Liver (tissue), 9 donors: ENCODE data around the gene ACKR2. TPM values are rescaled to one million over a fixed set of nuclear protein-coding genes. Genes with fewer than 3 reads are reported as not detected.

Source experiments
- DNase-seq: peaks from one replicate; pipeline ENCODE4 v3.0.0-alpha.2; 2017; ENCODE audit warnings: low spot score
- H3K27ac ChIP-seq, 2 donors: one replicate each; pipeline ENCODE4 v1.7.0; 2013; ENCODE audit warnings: inconsistent platforms in 2 of 2, low read length in 2 of 2, control low read depth in 1 of 2, low read depth in 1 of 2, mild to moderate bottlenecking in 1 of 2
- H3K27me3 ChIP-seq, 4 donors: one replicate each; pipeline versions ENCODE4 v1.6.1 to v1.7.0; 2013; ENCODE audit warnings: low read length in 3 of 4, inconsistent platforms in 1 of 4, mild to moderate bottlenecking in 1 of 4, moderate library complexity in 1 of 4; ENCODE audit not compliant: control insufficient read depth in 4 of 4, insufficient read depth in 4 of 4
- H3K36me3 ChIP-seq, 4 donors: one replicate each; pipeline versions ENCODE4 v1.6.1 to v1.7.0; 2013; ENCODE audit warnings: low read length in 3 of 4, mild to moderate bottlenecking in 3 of 4, low read depth in 1 of 4, moderate library complexity in 1 of 4; ENCODE audit not compliant: control insufficient read depth in 4 of 4, insufficient read depth in 3 of 4
- H3K4me1 ChIP-seq, 4 donors: one replicate each; pipeline versions ENCODE4 v1.6.1 to v1.7.0; 2013; ENCODE audit warnings: low read length in 3 of 4, mild to moderate bottlenecking in 3 of 4, moderate library complexity in 1 of 4; ENCODE audit not compliant: control insufficient read depth in 4 of 4, insufficient read depth in 4 of 4
- H3K4me3 ChIP-seq, 3 donors: one replicate each; pipeline versions ENCODE4 v1.6.1 to v1.7.0; 2013; ENCODE audit warnings: low read length in 3 of 3, control low read depth in 1 of 3, low read depth in 1 of 3, mild to moderate bottlenecking in 1 of 3
- H3K9ac ChIP-seq, 2 donors: one replicate each; pipeline ENCODE4 v1.7.0; 2013; ENCODE audit warnings: low read length in 2 of 2, mild to moderate bottlenecking in 2 of 2, moderate library complexity in 2 of 2, control low read depth in 1 of 2, low read depth in 1 of 2
- H3K9me3 ChIP-seq, 4 donors: one replicate each; pipeline versions ENCODE4 v1.6.1 to v1.7.0; 2013; ENCODE audit warnings: low read length in 3 of 4; ENCODE audit not compliant: control insufficient read depth in 4 of 4
- EGR1 ChIP-seq, 2 donors: IDR thresholded peaks; 2 replicates each; pipeline ENCODE4 v1.6.1; 2016 to 2018; ENCODE audit warnings: antibody characterized with exemption in 2 of 2, low read depth in 2 of 2
- FOXA1 ChIP-seq: IDR thresholded peaks from 2 replicates; pipeline ENCODE4 v1.6.1; 2016; ENCODE audit warnings: antibody characterized with exemption
- FOXA2 ChIP-seq: IDR thresholded peaks from 2 replicates; pipeline ENCODE4 v1.6.1; 2016; ENCODE audit warnings: antibody characterized with exemption
- GABPA ChIP-seq, 2 donors: IDR thresholded peaks in 1 of 2; conservative IDR thresholded peaks in 1 of 2; 2 replicates each; pipeline ENCODE4 v1.6.1; 2016; ENCODE audit warnings: antibody characterized with exemption in 2 of 2, mild to moderate bottlenecking in 1 of 2, moderate library complexity in 1 of 2
- HNF4A ChIP-seq, 2 donors: conservative IDR thresholded peaks; 2 replicates each; pipeline ENCODE4 v1.6.1; 2016; ENCODE audit warnings: antibody characterized with exemption in 2 of 2, mild to moderate bottlenecking in 2 of 2
- HNF4G ChIP-seq: IDR thresholded peaks from 2 replicates; pipeline ENCODE4 v1.6.1; 2016; ENCODE audit warnings: antibody characterized with exemption
- JUND ChIP-seq, 2 donors: IDR thresholded peaks; 2 replicates each; pipeline ENCODE4 v1.6.1; 2016; ENCODE audit warnings: antibody characterized with exemption in 2 of 2
- NR2F2 ChIP-seq: IDR thresholded peaks from 2 replicates; pipeline ENCODE4 v1.6.1; 2016; ENCODE audit warnings: antibody characterized with exemption
- RAD21 ChIP-seq, 2 donors: IDR thresholded peaks; 2 replicates each; pipeline ENCODE4 v1.6.1; 2016; ENCODE audit warnings: antibody characterized with exemption in 2 of 2, mild to moderate bottlenecking in 2 of 2
- RXRA ChIP-seq, 2 donors: IDR thresholded peaks; 2 replicates each; pipeline ENCODE4 v1.6.1; 2017 to 2018; ENCODE audit warnings: antibody characterized with exemption in 2 of 2, mild to moderate bottlenecking in 1 of 2
- SP1 ChIP-seq: IDR thresholded peaks from 2 replicates; pipeline ENCODE4 v1.6.1; 2018; ENCODE audit warnings: antibody characterized with exemption, mild to moderate bottlenecking
- TAF1 ChIP-seq: conservative IDR thresholded peaks from 2 replicates; pipeline ENCODE4 v1.6.1; 2016; ENCODE audit warnings: antibody characterized with exemption, mild to moderate bottlenecking
- YY1 ChIP-seq: IDR thresholded peaks from 2 replicates; pipeline ENCODE4 v1.6.1; 2016; ENCODE audit warnings: antibody characterized with exemption, mild to moderate bottlenecking
- WGBS: extraction: QIAGEN DNeasy Blood & Tissue Kit; methylation state at CpG from one replicate; pipeline ENCODE4 v1.1.7; 2013; 5-methylcytosine and 5-hydroxymethylcytosine counted together
- polyA plus RNA-seq, 2 donors: library from polyadenylated mRNA; stranded (reverse) in 1 of 2; unstranded in 1 of 2; fragments of 200-250 nt in 1 of 2; fragments of >200 nt in 1 of 2; fragmentation: Nextera tagmentation in 1 of 2; extraction: Ambion mirVana in 1 of 2; gene quantifications; one replicate each; pipeline versions ENCODE4 v1.2.1 to v1.2.3, GENCODE V29; 2013 to 2015
- total RNA-seq, 2 donors: library from RNA; depleted of rRNA; stranded (reverse); fragments of >200 nt; gene quantifications; one replicate each; pipeline ENCODE4 v1.2.3, GENCODE V29; 2014
- TF ChIP-seq, protein P1 (sequence below): fragments of 150-350 bp; IDR thresholded peaks from 2 replicates; pipeline ENCODE4 v1.5.1; 2017; ENCODE audit warnings: improper control_type of control experiment, low read depth, low read length; ENCODE audit not compliant: missing input control
- TF ChIP-seq, protein P2 (sequence below): IDR thresholded peaks from 2 replicates; pipeline ENCODE4 v1.6.1; 2016; ENCODE audit warnings: antibody characterized with exemption
- TF ChIP-seq, protein P3 (sequence below): IDR thresholded peaks from 2 replicates; pipeline ENCODE4 v1.6.1; 2016; ENCODE audit warnings: antibody characterized with exemption
- TF ChIP-seq, protein P4 (sequence below): IDR thresholded peaks from 2 replicates; pipeline ENCODE4 v1.6.1; 2016; ENCODE audit warnings: antibody characterized with exemption
- TF ChIP-seq, protein P5 (sequence below): IDR thresholded peaks from 2 replicates; pipeline ENCODE4 v1.6.1; 2016; ENCODE audit warnings: antibody characterized with exemption, mild to moderate bottlenecking
- donor health status: healthy.
- donor health status: healthy.
- donor health status: healthy.
- donor health status: healthy.
- donor health status: healthy.

Gene ACKR2
- total and polyA plus RNA-seq, 4 donors: 7.3 to 19.3 (median 10.8) TPM

DNA sequence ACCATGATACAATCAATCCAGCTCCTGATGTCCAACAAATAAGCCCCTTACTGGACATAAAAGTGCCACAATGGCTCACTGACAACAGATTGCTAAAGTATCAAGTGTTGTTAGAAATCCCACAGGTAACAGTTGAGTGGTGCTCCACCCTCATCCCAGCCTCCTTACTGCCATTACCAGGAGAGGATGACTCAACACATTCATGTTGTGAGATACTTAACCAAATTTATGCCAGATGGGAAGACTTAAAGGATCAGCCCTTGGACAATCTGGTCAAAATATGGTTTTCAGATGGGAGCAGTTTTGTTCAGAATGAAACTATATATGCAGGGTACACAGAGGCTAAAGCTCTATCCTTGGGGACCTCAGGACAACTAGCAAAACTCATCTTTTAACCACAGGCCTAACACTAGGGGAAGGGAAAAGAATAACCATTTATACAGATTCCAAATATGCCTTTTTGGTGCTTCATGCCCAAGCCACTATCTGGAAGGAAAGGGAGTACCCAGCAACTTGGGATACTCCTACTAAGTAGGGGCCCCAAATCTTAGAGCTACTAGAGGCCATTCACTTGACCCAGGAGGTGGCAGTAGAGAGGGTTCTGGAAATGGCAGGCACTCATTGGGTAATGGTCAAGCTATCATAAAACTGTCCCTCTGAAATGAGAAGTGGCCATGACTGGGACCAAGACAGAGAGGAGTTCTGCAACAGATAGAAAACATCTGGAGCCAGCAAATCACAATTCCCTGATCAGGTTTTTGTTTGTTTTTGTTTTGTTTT lies 89.8 kb downstream of the ACKR2 start:
- TF ChIP-seq TAF1: no peak
- TF ChIP-seq, protein P1, sequence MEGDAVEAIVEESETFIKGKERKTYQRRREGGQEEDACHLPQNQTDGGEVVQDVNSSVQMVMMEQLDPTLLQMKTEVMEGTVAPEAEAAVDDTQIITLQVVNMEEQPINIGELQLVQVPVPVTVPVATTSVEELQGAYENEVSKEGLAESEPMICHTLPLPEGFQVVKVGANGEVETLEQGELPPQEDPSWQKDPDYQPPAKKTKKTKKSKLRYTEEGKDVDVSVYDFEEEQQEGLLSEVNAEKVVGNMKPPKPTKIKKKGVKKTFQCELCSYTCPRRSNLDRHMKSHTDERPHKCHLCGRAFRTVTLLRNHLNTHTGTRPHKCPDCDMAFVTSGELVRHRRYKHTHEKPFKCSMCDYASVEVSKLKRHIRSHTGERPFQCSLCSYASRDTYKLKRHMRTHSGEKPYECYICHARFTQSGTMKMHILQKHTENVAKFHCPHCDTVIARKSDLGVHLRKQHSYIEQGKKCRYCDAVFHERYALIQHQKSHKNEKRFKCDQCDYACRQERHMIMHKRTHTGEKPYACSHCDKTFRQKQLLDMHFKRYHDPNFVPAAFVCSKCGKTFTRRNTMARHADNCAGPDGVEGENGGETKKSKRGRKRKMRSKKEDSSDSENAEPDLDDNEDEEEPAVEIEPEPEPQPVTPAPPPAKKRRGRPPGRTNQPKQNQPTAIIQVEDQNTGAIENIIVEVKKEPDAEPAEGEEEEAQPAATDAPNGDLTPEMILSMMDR: no peak
- TF ChIP-seq FOXA2: no peak
- TF ChIP-seq HNF4A (conservative IDR thresholded peaks at IDR 0.05): no peak
- TF ChIP-seq HNF4G: no peak
- no peak for TF ChIP-seq RAD21 (IDR thresholded peaks at IDR 0.05)
- no peak for TF ChIP-seq RXRA (IDR thresholded peaks at IDR 0.05)
- TF ChIP-seq, protein P2, sequence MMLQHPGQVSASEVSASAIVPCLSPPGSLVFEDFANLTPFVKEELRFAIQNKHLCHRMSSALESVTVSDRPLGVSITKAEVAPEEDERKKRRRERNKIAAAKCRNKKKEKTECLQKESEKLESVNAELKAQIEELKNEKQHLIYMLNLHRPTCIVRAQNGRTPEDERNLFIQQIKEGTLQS: no peak
- no peak for DNase-seq
- no peaks in the 10 kb centered on the region for H3K9me3 ChIP-seq

DNA sequence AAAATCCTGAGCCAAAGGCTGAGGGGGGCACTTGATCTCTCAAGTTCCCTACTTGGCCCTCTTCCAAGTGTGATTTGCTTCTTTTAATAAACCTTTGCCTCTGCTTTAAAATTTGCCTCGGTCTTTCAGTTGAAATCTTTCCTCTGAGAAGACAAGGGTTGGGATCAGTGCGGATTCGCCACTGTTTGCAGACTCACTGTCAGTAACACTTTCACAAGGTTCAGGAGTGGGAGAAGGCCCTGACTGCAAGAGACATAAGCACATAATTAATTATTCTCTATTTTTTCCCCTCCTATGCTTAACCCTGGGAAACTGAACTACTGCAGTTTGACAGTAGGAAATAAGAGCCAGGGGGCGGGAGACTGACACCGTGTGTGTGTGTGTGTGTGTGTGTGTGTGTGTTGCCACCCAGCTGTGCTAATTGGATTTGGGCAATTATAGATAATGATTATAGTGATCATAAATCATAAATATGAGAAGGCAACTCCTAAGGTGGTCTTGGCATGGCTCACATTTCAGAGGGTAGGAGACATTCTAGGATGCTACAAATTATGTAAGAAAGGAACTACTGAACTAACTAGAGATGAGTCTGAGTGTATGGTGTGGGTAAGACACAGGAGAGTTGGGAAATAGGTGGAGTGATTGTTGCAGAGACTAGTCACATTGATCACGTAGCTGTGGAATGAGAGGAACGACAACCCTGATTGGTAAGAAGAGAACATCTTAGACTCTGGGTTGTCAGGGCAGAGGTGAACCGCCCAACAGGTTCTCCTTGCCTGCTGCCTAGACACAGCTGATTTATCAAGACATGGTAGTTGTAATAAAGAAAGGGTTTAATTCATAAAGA lies 91.2 kb downstream of the ACKR2 start:
- 92% methylated on average over 8 of the region's 8 CpGs for WGBS
- Histone ChIP-seq H3K9me3 (no peaks in the 10 kb centered on the region), H3K27me3 (no peaks in the 10 kb centered on the region), H3K36me3 (no peaks in the 10 kb centered on the region), H3K9ac (no peak overlapping the region), H3K4me3 (no peak overlapping the region), H3K4me1 (peaks cover 0 to 3% (median 0%) of the 10 kb centered on the region in 4 donors), H3K27ac (no peak overlapping the region)
- DNase-seq: no peak
- TF ChIP-seq, protein P1: no peak
- TF ChIP-seq, protein P3, sequence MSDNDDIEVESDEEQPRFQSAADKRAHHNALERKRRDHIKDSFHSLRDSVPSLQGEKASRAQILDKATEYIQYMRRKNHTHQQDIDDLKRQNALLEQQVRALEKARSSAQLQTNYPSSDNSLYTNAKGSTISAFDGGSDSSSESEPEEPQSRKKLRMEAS: no peak
- no peak for TF ChIP-seq YY1
- TF ChIP-seq GABPA (IDR thresholded peaks at IDR 0.05 in 1 of 2, conservative IDR thresholded peaks at IDR 0.05 in 1 of 2): no peak
- TF ChIP-seq JUND (IDR thresholded peaks at IDR 0.05): no peak
- TF ChIP-seq, protein P4, sequence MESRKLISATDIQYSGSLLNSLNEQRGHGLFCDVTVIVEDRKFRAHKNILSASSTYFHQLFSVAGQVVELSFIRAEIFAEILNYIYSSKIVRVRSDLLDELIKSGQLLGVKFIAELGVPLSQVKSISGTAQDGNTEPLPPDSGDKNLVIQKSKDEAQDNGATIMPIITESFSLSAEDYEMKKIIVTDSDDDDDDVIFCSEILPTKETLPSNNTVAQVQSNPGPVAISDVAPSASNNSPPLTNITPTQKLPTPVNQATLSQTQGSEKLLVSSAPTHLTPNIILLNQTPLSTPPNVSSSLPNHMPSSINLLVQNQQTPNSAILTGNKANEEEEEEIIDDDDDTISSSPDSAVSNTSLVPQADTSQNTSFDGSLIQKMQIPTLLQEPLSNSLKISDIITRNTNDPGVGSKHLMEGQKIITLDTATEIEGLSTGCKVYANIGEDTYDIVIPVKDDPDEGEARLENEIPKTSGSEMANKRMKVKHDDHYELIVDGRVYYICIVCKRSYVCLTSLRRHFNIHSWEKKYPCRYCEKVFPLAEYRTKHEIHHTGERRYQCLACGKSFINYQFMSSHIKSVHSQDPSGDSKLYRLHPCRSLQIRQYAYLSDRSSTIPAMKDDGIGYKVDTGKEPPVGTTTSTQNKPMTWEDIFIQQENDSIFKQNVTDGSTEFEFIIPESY: no peak
- no peak for TF ChIP-seq SP1
- no peak for TF ChIP-seq RXRA (IDR thresholded peaks at IDR 0.05)
- TF ChIP-seq NR2F2: no peak
- no peak for TF ChIP-seq EGR1 (IDR thresholded peaks at IDR 0.05; ENCODE audit: low read depth in 2 of 2)
- no peak for TF ChIP-seq HNF4G
- no peak for TF ChIP-seq HNF4A (conservative IDR thresholded peaks at IDR 0.05)
- TF ChIP-seq TAF1: no peak
- TF ChIP-seq FOXA1: no peak
- TF ChIP-seq, protein P2: no peak
- no peak for TF ChIP-seq RAD21 (IDR thresholded peaks at IDR 0.05)
- no peak for TF ChIP-seq FOXA2
- TF ChIP-seq, protein P5, sequence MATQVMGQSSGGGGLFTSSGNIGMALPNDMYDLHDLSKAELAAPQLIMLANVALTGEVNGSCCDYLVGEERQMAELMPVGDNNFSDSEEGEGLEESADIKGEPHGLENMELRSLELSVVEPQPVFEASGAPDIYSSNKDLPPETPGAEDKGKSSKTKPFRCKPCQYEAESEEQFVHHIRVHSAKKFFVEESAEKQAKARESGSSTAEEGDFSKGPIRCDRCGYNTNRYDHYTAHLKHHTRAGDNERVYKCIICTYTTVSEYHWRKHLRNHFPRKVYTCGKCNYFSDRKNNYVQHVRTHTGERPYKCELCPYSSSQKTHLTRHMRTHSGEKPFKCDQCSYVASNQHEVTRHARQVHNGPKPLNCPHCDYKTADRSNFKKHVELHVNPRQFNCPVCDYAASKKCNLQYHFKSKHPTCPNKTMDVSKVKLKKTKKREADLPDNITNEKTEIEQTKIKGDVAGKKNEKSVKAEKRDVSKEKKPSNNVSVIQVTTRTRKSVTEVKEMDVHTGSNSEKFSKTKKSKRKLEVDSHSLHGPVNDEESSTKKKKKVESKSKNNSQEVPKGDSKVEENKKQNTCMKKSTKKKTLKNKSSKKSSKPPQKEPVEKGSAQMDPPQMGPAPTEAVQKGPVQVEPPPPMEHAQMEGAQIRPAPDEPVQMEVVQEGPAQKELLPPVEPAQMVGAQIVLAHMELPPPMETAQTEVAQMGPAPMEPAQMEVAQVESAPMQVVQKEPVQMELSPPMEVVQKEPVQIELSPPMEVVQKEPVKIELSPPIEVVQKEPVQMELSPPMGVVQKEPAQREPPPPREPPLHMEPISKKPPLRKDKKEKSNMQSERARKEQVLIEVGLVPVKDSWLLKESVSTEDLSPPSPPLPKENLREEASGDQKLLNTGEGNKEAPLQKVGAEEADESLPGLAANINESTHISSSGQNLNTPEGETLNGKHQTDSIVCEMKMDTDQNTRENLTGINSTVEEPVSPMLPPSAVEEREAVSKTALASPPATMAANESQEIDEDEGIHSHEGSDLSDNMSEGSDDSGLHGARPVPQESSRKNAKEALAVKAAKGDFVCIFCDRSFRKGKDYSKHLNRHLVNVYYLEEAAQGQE: no peak

More for the DNA sequence above, 89.8 kb downstream of the ACKR2 start:
- Histone ChIP-seq H3K27ac (no peak overlapping the region), H3K9ac (no peak overlapping the region), H3K27me3 (no peaks in the 10 kb centered on the region), H3K4me1 (no peaks in the 10 kb centered on the region), H3K4me3 (no peak overlapping the region), H3K36me3 (no peaks in the 10 kb centered on the region)
